Endothelial cell of umbilical vein (primary cell): ENCODE results near the gene OGDH. TPM values are rescaled to one million over a fixed set of nuclear protein-coding genes. Genes with fewer than 3 reads are reported as not detected.

Experiments used
- BruUV-seq: library from RNA; stranded (reverse); fragments of 400-500 nt; replicated peaks from 2 replicates; lab custom pipeline; 2021; lab: Mats Ljungman, UMichigan
- CTCF ChIA-PET: fragments of 300-600, 350-600 bp; sonication (Branson Sonifier 250); formaldehyde crosslinking; loops from one replicate; lab custom pipeline; 2021; ENCODE audit warnings: antibody characterized with exemption, inconsistent platforms; lab: Charles Lee
- POLR2A ChIA-PET: fragments of 300-600, 350-600 bp; sonication (Branson Sonifier 250); formaldehyde crosslinking; loops from one replicate; lab custom pipeline; 2021; ENCODE audit warnings: antibody characterized with exemption, inconsistent platforms; lab: Charles Lee
- DNase-seq: peaks from one replicate; pipeline ENCODE4 v3.0.0-alpha.2; 2011; ENCODE audit warnings: low read depth, low spot score
- FAIRE-seq: peaks from 2 replicates; lab custom pipeline; 2011; peaks lifted over from hg19 to GRCh38; lab: Jason Lieb, UNC
- H2AFZ ChIP-seq: 2 replicates; pipeline ENCODE4 v1.6.0; 2012; ENCODE audit warnings: low read depth, low read length, control low read depth, inconsistent platforms
- H3K27ac ChIP-seq: 2 replicates; pipeline ENCODE4 v1.5.1; 2011; ENCODE audit warnings: low read depth, mild to moderate bottlenecking, control low read depth, low read length, moderate library complexity; ENCODE audit not compliant: insufficient read depth
- H3K27me3 ChIP-seq, 2 experiments: 2 replicates each; pipeline versions ENCODE4 v1.6.0 to v1.6.1; 2011; ENCODE audit warnings: low read length in 2 of 2, mixed read lengths in 1 of 2; ENCODE audit not compliant: control insufficient read depth in 2 of 2, insufficient read depth in 2 of 2
- H3K36me3 ChIP-seq, 2 experiments: 2 replicates in 1 of 2; 3 replicates in 1 of 2; pipeline ENCODE4 v1.5.1; 2011; ENCODE audit warnings: low read length in 2 of 2, mild to moderate bottlenecking in 1 of 2, moderate library complexity in 1 of 2; ENCODE audit not compliant: control insufficient read depth in 2 of 2, insufficient read depth in 2 of 2; ENCODE audit errors: extremely low read depth in 1 of 2
- H3K4me1 ChIP-seq: 3 replicates; pipeline ENCODE4 v1.5.1; 2011; ENCODE audit warnings: mild to moderate bottlenecking, low read length; ENCODE audit not compliant: control insufficient read depth, insufficient read depth; ENCODE audit errors: extremely low read depth
- H3K4me2 ChIP-seq: 2 replicates; pipeline ENCODE4 v1.6.1; 2011; ENCODE audit warnings: low read length, control low read depth, mixed read lengths; ENCODE audit not compliant: insufficient read depth
- H3K4me3 ChIP-seq, 3 experiments: fragments of 200-600 bp in 1 of 3; sonication (generic), shearing (Covaris generic) in 1 of 3; replicated peaks in 1 of 3; 2 replicates each; pipeline ENCODE4 v1.5.1; 2011 to 2016; ENCODE audit warnings: control low read depth in 3 of 3, low read length in 3 of 3, mild to moderate bottlenecking in 2 of 3, inconsistent platforms in 1 of 3, low read depth in 1 of 3, moderate library complexity in 1 of 3; ENCODE audit not compliant: insufficient read depth in 1 of 3
- H3K79me2 ChIP-seq: 2 replicates; pipeline ENCODE4 v1.6.0; 2012; ENCODE audit warnings: low read length, inconsistent platforms; ENCODE audit not compliant: control insufficient read depth, insufficient read depth
- H3K9ac ChIP-seq: replicated peaks from 2 replicates; pipeline ENCODE3; 2011; ENCODE audit warnings: low read length, control low read depth; ENCODE audit not compliant: insufficient read depth; ENCODE audit errors: extremely low read depth
- H3K9me1 ChIP-seq: replicated peaks from 3 replicates; pipeline ENCODE4 v1.6.0; 2011; ENCODE audit warnings: mild to moderate bottlenecking, low read length; ENCODE audit not compliant: control insufficient read depth, insufficient read depth; ENCODE audit errors: extremely low read depth
- H3K9me3 ChIP-seq: replicated peaks from 2 replicates; pipeline ENCODE4 v1.5.1; 2012; ENCODE audit warnings: low read length, inconsistent platforms; ENCODE audit not compliant: control insufficient read depth, insufficient read depth
- H4K20me1 ChIP-seq: replicated peaks from 2 replicates; pipeline ENCODE3; 2011; ENCODE audit warnings: mild to moderate bottlenecking, low read length; ENCODE audit not compliant: control insufficient read depth, insufficient read depth; ENCODE audit errors: extremely low read depth
- EZH2 ChIP-seq: IDR thresholded peaks from 2 replicates; pipeline ENCODE4 v1.6.1; 2012; ENCODE audit warnings: borderline replicate concordance, low read depth, mild to moderate bottlenecking, moderate library complexity, low read length, inconsistent platforms; ENCODE audit not compliant: severe bottlenecking
- FOS ChIP-seq: IDR thresholded peaks from 2 replicates; pipeline ENCODE4 v1.6.1; 2011; ENCODE audit warnings: mild to moderate bottlenecking, low read length, moderate library complexity, borderline replicate concordance; ENCODE audit not compliant: insufficient read depth
- GATA2 ChIP-seq: IDR thresholded peaks from 2 replicates; pipeline ENCODE4 v1.7.0; 2011; ENCODE audit warnings: low read depth, mild to moderate bottlenecking, moderate library complexity, mixed read lengths, low read length; ENCODE audit not compliant: insufficient read length, insufficient read depth
- JUN ChIP-seq: IDR thresholded peaks from 2 replicates; pipeline ENCODE4 v1.6.1; 2011; ENCODE audit warnings: borderline replicate concordance, low read depth; ENCODE audit not compliant: insufficient read length, insufficient read depth
- MYC ChIP-seq: IDR thresholded peaks from one replicate; pipeline ENCODE4 v1.6.1; 2011; ENCODE audit warnings: mild to moderate bottlenecking, low read depth, low read length
- POLR2A ChIP-seq: IDR thresholded peaks from 2 replicates; pipeline ENCODE4 v1.6.1; 2012; ENCODE audit warnings: low read depth, mild to moderate bottlenecking, control low read depth, low read length
- POLR2AphosphoS5 ChIP-seq: IDR thresholded peaks from 2 replicates; pipeline ENCODE4 v1.6.1; 2012; ENCODE audit warnings: low read depth, mild to moderate bottlenecking, control low read depth, low read length, moderate library complexity; ENCODE audit not compliant: insufficient read depth
- dilution Hi-C: fragments of 300-500 bp; cut with MboI; formaldehyde crosslinking; loops from one replicate; pipeline ENCODE4 v1.15.0; 2019; ENCODE audit warnings: low sequenced_read_pairs; ENCODE audit not compliant: extremely low pct_ligation_motif_present
- intact Hi-C: fragments of 100-400 bp; cut with micrococcal nuclease; formaldehyde crosslinking; loops from one replicate; pipeline ENCODE4 v1.10.0; 2022
- polyA plus RNA-seq, 4 experiments: library from polyadenylated mRNA; depleted of rRNA in 3 of 4; stranded (reverse) in 3 of 4; unstranded in 1 of 4; fragments of >200 nt; gene quantifications; 2 replicates each; pipeline versions ENCODE4 v1.2.1 to v1.2.3, GENCODE V29; 2011 to 2012; ENCODE audit warnings: missing spikeins in 1 of 4
- total RNA-seq: library from RNA; stranded (reverse); gene quantifications from 2 replicates; pipeline ENCODE4 v1.2.3, GENCODE V29; 2021
- TF ChIP-seq, protein P1 (sequence below): IDR thresholded peaks from 2 replicates; pipeline ENCODE4 v1.6.1; 2011; ENCODE audit not compliant: insufficient read depth, insufficient read length
- TF ChIP-seq, protein P2 (sequence below), 2 donors: IDR thresholded peaks; 1 replicate in 1 of 2; 2 replicates in 1 of 2; pipeline ENCODE4 v1.5.1; 2011; ENCODE audit warnings: low read length in 2 of 2, mild to moderate bottlenecking in 2 of 2, moderate library complexity in 2 of 2, control low read depth in 1 of 2, inconsistent platforms in 1 of 2, low read depth in 1 of 2; ENCODE audit not compliant: insufficient read depth in 1 of 2; ENCODE audit errors: extremely low read depth in 1 of 2

OGDH gene
- total and polyA plus RNA-seq, 2 donors (not counting 3 experiments of a cell fraction or from before 2014, with no cell fraction given), result 88.9 to 92.9 TPM

DNA sequence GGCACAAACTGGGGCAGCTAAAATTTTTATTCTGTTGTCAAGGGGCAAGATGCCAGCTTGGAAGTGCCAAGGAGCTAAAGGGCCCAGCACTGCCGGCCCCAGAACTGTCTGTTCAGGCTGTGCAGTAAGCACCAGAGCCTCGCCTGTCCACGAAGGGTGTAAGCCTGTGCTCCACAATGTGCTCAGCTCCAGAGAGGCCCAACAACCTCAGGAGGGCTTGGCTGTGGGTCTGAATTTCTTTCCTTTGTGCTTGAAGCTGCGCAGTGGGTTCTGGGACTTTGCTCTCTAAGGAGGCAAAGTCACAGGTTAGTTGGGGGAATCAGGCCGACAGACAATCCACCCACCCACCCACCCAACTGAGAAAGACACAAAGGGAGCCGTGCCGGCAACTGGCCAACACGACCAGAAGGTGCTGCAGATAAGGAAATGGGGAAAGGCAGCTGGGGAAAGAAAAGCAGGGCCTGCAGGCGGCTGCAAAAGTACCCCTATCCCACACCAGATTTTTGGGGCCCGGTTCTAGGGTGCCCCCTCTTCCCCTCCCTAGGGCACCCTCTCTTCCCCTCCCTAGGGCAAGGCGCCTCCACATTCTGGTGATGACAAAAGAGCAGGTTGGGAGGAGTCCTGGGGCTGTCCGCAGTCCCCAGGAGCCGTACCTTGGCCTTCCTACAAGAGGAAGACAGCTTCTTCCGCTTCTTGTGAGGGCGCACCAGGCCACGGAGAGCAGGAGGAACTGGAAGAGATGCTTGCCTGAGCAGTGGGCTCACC is 40.5 kb upstream of the OGDH start:
- no peak for TF ChIP-seq FOS
- TF ChIP-seq EZH2, result no peak
- TF ChIP-seq GATA2, result no peak
- TF ChIP-seq POLR2A, result no peak
- no peak for TF ChIP-seq MYC
- TF ChIP-seq POLR2AphosphoS5, result no peak
- TF ChIP-seq, protein P1, sequence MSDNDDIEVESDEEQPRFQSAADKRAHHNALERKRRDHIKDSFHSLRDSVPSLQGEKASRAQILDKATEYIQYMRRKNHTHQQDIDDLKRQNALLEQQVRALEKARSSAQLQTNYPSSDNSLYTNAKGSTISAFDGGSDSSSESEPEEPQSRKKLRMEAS, result no peak
- no peak for TF ChIP-seq JUN
- TF ChIP-seq, protein P2, sequence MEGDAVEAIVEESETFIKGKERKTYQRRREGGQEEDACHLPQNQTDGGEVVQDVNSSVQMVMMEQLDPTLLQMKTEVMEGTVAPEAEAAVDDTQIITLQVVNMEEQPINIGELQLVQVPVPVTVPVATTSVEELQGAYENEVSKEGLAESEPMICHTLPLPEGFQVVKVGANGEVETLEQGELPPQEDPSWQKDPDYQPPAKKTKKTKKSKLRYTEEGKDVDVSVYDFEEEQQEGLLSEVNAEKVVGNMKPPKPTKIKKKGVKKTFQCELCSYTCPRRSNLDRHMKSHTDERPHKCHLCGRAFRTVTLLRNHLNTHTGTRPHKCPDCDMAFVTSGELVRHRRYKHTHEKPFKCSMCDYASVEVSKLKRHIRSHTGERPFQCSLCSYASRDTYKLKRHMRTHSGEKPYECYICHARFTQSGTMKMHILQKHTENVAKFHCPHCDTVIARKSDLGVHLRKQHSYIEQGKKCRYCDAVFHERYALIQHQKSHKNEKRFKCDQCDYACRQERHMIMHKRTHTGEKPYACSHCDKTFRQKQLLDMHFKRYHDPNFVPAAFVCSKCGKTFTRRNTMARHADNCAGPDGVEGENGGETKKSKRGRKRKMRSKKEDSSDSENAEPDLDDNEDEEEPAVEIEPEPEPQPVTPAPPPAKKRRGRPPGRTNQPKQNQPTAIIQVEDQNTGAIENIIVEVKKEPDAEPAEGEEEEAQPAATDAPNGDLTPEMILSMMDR (IDR thresholded peaks at IDR 0.05; ENCODE audit: extremely low read depth in 1 of 2, insufficient read depth in 1 of 2, low read depth in 1 of 2, low read length in 2 of 2), result no peak
- Histone ChIP-seq H3K4me2 (no peak overlapping the region), H2AFZ (no peak overlapping the region), H4K20me1 (no peaks in the 10 kb centered on the region), H3K36me3 (peaks cover 24 to 51% of the 10 kb centered on the region in 2 experiments), H3K4me3 (no peak overlapping the region), H3K79me2 (no peaks in the 10 kb centered on the region), H3K27me3 (no peaks in the 10 kb centered on the region), H3K27ac (no peak overlapping the region), H3K4me1 (no peaks in the 10 kb centered on the region), H3K9me1 (no peaks in the 10 kb centered on the region), H3K9ac (no peak overlapping the region), H3K9me3 (no peaks in the 10 kb centered on the region)
- BruUV-seq, result no TSS peak
- POLR2A ChIA-PET, result interaction anchor here (0.6 to 1.5 kb wide), 2 partner anchors 217 to 364 kb away, joined by 3 to 5 read pairs; no protein-coding TSS in a partner anchor
- CTCF ChIA-PET, result interaction anchor here (0.8 to 4.7 kb wide), 37 partner anchors 8 to 570 kb away, joined by 3 to 145 read pairs (median 5); partner anchors contain the start of genes DDX56, NUDCD3, TMED4 and YKT6
- no peak for FAIRE-seq
- intact Hi-C loops, result loop anchor here (1.0 to 5.0 kb wide), 4 partner anchors 74 to 352 kb away; partner anchors contain the start of gene NUDCD3
- dilution Hi-C loops, result no loop called here
- no peak for DNase-seq
